H1 (cell line): ENCODE results near the gene PKD1. TPM values are rescaled to one million over a fixed set of nuclear protein-coding genes. Genes with fewer than 3 reads are reported as not detected.

ENCODE experiments used
- CTBP2 ChIP-seq: IDR thresholded peaks from 2 replicates; pipeline ENCODE4 v1.7.0; 2011; ENCODE audit warnings: borderline replicate concordance, mild to moderate bottlenecking, moderate library complexity, mixed read lengths, low read length; ENCODE audit not compliant: insufficient read depth, insufficient read length
- GTF2F1 ChIP-seq: IDR thresholded peaks from 2 replicates; pipeline ENCODE4 v1.6.1; 2012; ENCODE audit warnings: low read depth, low read length, improper control_type of control experiment, borderline replicate concordance
- NRF1 ChIP-seq: IDR thresholded peaks from 2 replicates; pipeline ENCODE4 v1.6.1; 2011; ENCODE audit warnings: mild to moderate bottlenecking, low read depth, low read length, improper control_type of control experiment
- SIX5 ChIP-seq: IDR thresholded peaks from 2 replicates; pipeline ENCODE4 v1.6.1; 2011; ENCODE audit warnings: mild to moderate bottlenecking, low read depth, low read length
- TEAD4 ChIP-seq: IDR thresholded peaks from 2 replicates; pipeline ENCODE4 v1.6.1; 2012; ENCODE audit warnings: low read depth, low read length, inconsistent platforms, mixed read lengths
- ZNF274 ChIP-seq: IDR thresholded peaks from 2 replicates; pipeline ENCODE4 v1.7.0; 2012; ENCODE audit warnings: low read length, borderline replicate concordance; ENCODE audit errors: extremely low read depth
- polyA plus RNA-seq, 7 experiments: library from polyadenylated mRNA; depleted of rRNA in 3 of 7; stranded (reverse) in 5 of 7; unstranded in 2 of 7; fragments of >200 nt in 5 of 7; fragments of 200-250 nt in 2 of 7; gene quantifications; 1 replicate in 5 of 7; 2 replicates in 1 of 7; 4 replicates in 1 of 7; pipeline versions ENCODE4 v1.2.1 to v1.2.3, GENCODE V29; 2011 to 2013; ENCODE audit warnings: missing spikeins in 2 of 7, mixed read lengths in 2 of 7
- total RNA-seq: library from RNA; stranded (reverse); fragmentation: NEBNext Ultra II Directional; extraction: Animal tissue kit (Norgen Biotek cat#: 25700); gene quantifications from 2 replicates; pipeline ENCODE4 v1.2.1, GENCODE V29; 2021

PKD1 gene
- total and polyA plus RNA-seq, 2 of the 8 experiments (the other 6 are each of a cell fraction or from before 2014, with no cell fraction given): 40.6 to 52.7 TPM

- TF ChIP-seq NRF1 (no peak), SIX5 (no peak), TEAD4 (no peak), CTBP2 (no peak), ZNF274 (no peak), GTF2F1 (no peak)
These were observed 18.9 kb upstream of the PKD1 start (continued) for GRCh38 chr16:2154533-2155090.
